ENCODE data around the gene ENAH. TPM values are rescaled to one million over a fixed set of nuclear protein-coding genes. Genes with fewer than 3 reads are reported as not detected.

The ENAH gene
- polyA plus RNA-seq, 1 of the 3 experiments (the other 2 are of a cell fraction) = 48.9 TPM

DNA sequence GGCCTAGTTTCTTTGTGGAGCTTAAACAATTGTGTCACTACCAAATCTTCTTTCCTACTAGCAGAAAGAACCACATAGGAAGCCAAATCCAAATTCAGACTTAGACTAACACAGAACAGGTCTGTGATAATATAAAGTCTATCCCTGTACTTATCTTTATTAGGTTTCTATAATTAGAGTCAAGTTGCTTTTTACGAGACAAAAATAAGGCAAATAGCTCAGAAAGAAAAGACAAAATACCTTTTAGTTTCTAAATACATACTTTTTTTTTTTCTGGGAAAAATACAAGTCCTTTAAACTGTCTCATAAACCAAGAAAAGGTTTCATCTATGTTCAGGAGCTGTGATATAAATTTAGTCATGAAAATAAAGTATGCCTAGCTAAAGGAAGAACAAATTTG is 146.2 kb downstream of the ENAH start (continued):
- TF ChIP-seq, protein P1, sequence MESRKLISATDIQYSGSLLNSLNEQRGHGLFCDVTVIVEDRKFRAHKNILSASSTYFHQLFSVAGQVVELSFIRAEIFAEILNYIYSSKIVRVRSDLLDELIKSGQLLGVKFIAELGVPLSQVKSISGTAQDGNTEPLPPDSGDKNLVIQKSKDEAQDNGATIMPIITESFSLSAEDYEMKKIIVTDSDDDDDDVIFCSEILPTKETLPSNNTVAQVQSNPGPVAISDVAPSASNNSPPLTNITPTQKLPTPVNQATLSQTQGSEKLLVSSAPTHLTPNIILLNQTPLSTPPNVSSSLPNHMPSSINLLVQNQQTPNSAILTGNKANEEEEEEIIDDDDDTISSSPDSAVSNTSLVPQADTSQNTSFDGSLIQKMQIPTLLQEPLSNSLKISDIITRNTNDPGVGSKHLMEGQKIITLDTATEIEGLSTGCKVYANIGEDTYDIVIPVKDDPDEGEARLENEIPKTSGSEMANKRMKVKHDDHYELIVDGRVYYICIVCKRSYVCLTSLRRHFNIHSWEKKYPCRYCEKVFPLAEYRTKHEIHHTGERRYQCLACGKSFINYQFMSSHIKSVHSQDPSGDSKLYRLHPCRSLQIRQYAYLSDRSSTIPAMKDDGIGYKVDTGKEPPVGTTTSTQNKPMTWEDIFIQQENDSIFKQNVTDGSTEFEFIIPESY (IDR thresholded peaks at IDR 0.05; ENCODE audit: borderline replicate concordance, low read depth) = no peak
- TF ChIP-seq RFX5 (IDR thresholded peaks at IDR 0.05; ENCODE audit: low read length) = no peak
- no peak for TF ChIP-seq FOXM1 (IDR thresholded peaks at IDR 0.05; ENCODE audit: low read depth)

DNA sequence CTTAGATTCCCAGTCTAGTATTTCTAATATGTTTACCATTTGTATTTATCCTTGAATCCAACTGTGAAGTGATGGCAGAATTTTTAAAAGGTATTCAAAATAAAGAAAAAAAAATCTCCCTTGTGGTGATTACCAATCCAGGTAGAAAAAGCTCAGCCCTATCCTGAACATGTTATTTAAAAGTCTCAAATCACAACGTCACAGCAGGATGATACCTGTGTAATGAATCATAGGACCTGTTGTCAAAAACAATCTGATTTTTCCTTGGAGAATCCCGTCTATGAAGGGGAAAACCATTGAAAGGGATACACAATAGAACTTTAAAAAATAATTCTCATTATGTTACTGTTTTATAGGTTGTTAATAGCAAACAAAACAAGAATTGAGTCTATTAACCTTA is 148.1 kb downstream of the ENAH start:
- no peak for TF ChIP-seq FOSL2 (IDR thresholded peaks at IDR 0.05; ENCODE audit: borderline replicate concordance, low read depth)
- H3K79me2 ChIP-seq (ENCODE audit: insufficient read depth) = peaks cover 42% of the 10 kb centered on the region
- ChIA-PET CTCF (interaction anchor here (1.9 to 6.3 kb wide), 2 partner anchors 29 to 267 kb away, joined by 10 to 33 read pairs; no protein-coding TSS in a partner anchor), POLR2A (no interaction called here)
- H3K27me3 ChIP-seq (ENCODE audit: insufficient read depth) = no peaks in the 10 kb centered on the region
- no peak overlapping the region for H3K4me3 ChIP-seq (ENCODE audit: low read depth in 2 of 2, low read length in 1 of 2)
- peaks cover 5 to 12% of the 10 kb centered on the region in 2 experiments; a peak in 3 of 4 replicates for H3K4me1 ChIP-seq (ENCODE audit: control insufficient read depth in 1 of 2, insufficient read depth in 2 of 2, low read depth in 1 of 2, low read length in 1 of 2)
- no peaks in the 10 kb centered on the region for H3K9me2 ChIP-seq
- H3K9ac ChIP-seq = no peak overlapping the region
- no peak for DNase-seq
- H3F3A ChIP-seq (replicated peaks; ENCODE audit: insufficient read depth) = peaks cover 27% of the 10 kb centered on the region
- 67% methylated on average over 2 of the region's 2 CpGs for WGBS (ENCODE audit: low lambda C conversion rate)
- no peak overlapping the region for H3K4me2 ChIP-seq
- no peak overlapping the region for H2AFZ ChIP-seq (ENCODE audit: low read depth)
- peaks cover 70 to 73% of the 10 kb centered on the region in 2 experiments for H3K36me3 ChIP-seq (replicated peaks in 1 of 2; ENCODE audit: control insufficient read depth in 1 of 2, insufficient read depth in 2 of 2, low read length in 1 of 2)
- H3K27ac ChIP-seq (ENCODE audit: low read depth in 2 of 2, low read length in 1 of 2) = no peak overlapping the region
- no peaks in the 10 kb centered on the region for H3K9me3 ChIP-seq
- no peaks in the 10 kb centered on the region for H4K20me1 ChIP-seq (ENCODE audit: insufficient read depth)

DNA sequence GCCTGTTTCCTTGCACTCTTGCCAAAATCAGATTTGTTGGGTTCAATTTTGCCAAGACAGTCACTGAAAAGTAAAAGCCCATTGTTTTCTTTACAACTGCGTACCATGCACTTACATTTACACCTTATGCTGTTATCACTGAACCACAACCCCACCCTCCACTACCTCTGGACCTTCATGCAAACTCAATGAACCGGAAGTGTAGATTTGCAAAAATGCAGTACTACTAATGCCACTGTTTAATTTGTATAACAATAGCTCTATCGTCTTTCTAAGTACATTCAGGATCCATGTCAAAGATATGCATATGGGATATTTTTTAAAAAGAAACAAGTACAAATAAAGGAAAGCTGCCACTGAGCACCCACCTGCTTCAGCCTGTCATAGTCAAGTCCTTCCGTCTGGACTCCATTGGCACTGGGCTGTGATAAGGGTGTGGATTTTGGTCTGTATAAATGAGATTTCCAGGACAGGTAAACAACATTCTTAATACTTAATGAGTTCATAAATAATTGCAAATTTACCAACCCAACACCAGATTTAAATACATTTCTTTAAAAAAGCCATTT is 152.2 kb downstream of the ENAH start:
- H3K79me2 ChIP-seq (ENCODE audit: insufficient read depth) = peaks cover 36% of the 10 kb centered on the region
- ChIA-PET POLR2A (no interaction called here), CTCF (interaction anchor here (0.9 kb wide), 1 partner anchor 9 kb away, joined by 3 read pairs; no protein-coding TSS in a partner anchor)
- peaks cover 15% of the 10 kb centered on the region for H3F3A ChIP-seq (replicated peaks; ENCODE audit: insufficient read depth)
- no peaks in the 10 kb centered on the region for H3K9me2 ChIP-seq
- no peak overlapping the region for H3K9ac ChIP-seq
- no peak for DNase-seq
- no peaks in the 10 kb centered on the region for H3K9me3 ChIP-seq
- 0 out of 2 replicates have a peak, but pooled peaks cover 5% of the 10 kb centered on the region for H4K20me1 ChIP-seq (ENCODE audit: insufficient read depth)
- H3K4me2 ChIP-seq = no peak overlapping the region
- H3K27me3 ChIP-seq (ENCODE audit: insufficient read depth) = no peaks in the 10 kb centered on the region
- H3K4me1 ChIP-seq (ENCODE audit: control insufficient read depth in 1 of 2, insufficient read depth in 2 of 2, low read depth in 1 of 2, low read length in 1 of 2) = peaks cover 3 to 8% of the 10 kb centered on the region in 2 experiments
- WGBS (ENCODE audit: low lambda C conversion rate) = 99% methylated on average over 4 of the region's 4 CpGs
- peaks cover 75 to 86% of the 10 kb centered on the region in 2 experiments for H3K36me3 ChIP-seq (replicated peaks in 1 of 2; ENCODE audit: control insufficient read depth in 1 of 2, insufficient read depth in 2 of 2, low read length in 1 of 2)
- H3K4me3 ChIP-seq (ENCODE audit: low read depth in 2 of 2, low read length in 1 of 2) = no peak overlapping the region
- H2AFZ ChIP-seq (ENCODE audit: low read depth) = no peak overlapping the region
- no peak overlapping the region for H3K27ac ChIP-seq (ENCODE audit: low read depth in 2 of 2, low read length in 1 of 2)
- TF ChIP-seq, protein P2, sequence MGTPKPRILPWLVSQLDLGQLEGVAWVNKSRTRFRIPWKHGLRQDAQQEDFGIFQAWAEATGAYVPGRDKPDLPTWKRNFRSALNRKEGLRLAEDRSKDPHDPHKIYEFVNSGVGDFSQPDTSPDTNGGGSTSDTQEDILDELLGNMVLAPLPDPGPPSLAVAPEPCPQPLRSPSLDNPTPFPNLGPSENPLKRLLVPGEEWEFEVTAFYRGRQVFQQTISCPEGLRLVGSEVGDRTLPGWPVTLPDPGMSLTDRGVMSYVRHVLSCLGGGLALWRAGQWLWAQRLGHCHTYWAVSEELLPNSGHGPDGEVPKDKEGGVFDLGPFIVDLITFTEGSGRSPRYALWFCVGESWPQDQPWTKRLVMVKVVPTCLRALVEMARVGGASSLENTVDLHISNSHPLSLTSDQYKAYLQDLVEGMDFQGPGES (IDR thresholded peaks at IDR 0.05; ENCODE audit: low read depth, low read length) = no peak
- TF ChIP-seq RXRA (IDR thresholded peaks at IDR 0.05; ENCODE audit: borderline replicate concordance, low read depth) (no peak), GABPA (IDR thresholded peaks at IDR 0.05; ENCODE audit: low read depth) (no peak), TAF1 (IDR thresholded peaks at IDR 0.05; ENCODE audit: borderline replicate concordance, low read depth, low read length) (no peak), SMC3 (IDR thresholded peaks at IDR 0.05; ENCODE audit: low read depth, low read length) (no peak), TEAD4 (IDR thresholded peaks at IDR 0.05; ENCODE audit: borderline replicate concordance, insufficient read depth) (no peak), POLR2AphosphoS5 (IDR thresholded peaks at IDR 0.05; ENCODE audit: low read depth, low read length) (no peak), ELF1 (IDR thresholded peaks at IDR 0.05) (no peak)
- TF ChIP-seq, protein P3, sequence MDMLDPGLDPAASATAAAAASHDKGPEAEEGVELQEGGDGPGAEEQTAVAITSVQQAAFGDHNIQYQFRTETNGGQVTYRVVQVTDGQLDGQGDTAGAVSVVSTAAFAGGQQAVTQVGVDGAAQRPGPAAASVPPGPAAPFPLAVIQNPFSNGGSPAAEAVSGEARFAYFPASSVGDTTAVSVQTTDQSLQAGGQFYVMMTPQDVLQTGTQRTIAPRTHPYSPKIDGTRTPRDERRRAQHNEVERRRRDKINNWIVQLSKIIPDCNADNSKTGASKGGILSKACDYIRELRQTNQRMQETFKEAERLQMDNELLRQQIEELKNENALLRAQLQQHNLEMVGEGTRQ (IDR thresholded peaks at IDR 0.05; ENCODE audit: borderline replicate concordance, low read depth, low read length) = no peak
